AG09319 (cell line): ENCODE results near the gene GOSR1.
"Not testable (repeated sequence)": the region's sequence is repeated elsewhere in the genome, so short reads cannot be mapped to it uniquely, and the experiment has no call there.

Source experiments
- DNase-seq: peaks from one replicate; pipeline ENCODE4 v3.0.0-alpha.2; 2010; ENCODE audit warnings: low read depth; ENCODE audit errors: extremely low read depth
- CTCF ChIP-seq: IDR thresholded peaks from 2 replicates; pipeline ENCODE4 v1.5.1; 2011; ENCODE audit warnings: low read depth, mild to moderate bottlenecking, inconsistent platforms, low read length, moderate library complexity

Gene GOSR1

GRCh38 chr17:30532871-30533270 is 55.7 kb downstream of the GOSR1 start:
- DNase-seq = no peak
- no peak for TF ChIP-seq CTCF

- no peak for TF ChIP-seq CTCF
- DNase-seq = no peak
These were observed 57.1 kb downstream of the GOSR1 start for GRCh38 chr17:30534298-30534697.

GRCh38 chr17:30534938-30535921 is 58.0 kb downstream of the GOSR1 start:
- DNase-seq = no peak
- no peak for TF ChIP-seq CTCF

- not testable (repeated sequence) for DNase-seq
These were observed 59.6 kb downstream of the GOSR1 start for GRCh38 chr17:30536846-30537245.

- DNase-seq = not testable (repeated sequence)
These were observed 60.5 kb downstream of the GOSR1 start for GRCh38 chr17:30537667-30538066.

- no peak for TF ChIP-seq CTCF
- no peak for DNase-seq
These were observed 64.6 kb downstream of the GOSR1 start for GRCh38 chr17:30541802-30542201.

- DNase-seq = no peak
- no peak for TF ChIP-seq CTCF
These were observed 66.2 kb downstream of the GOSR1 start for GRCh38 chr17:30543456-30543855.

- DNase-seq = no peak
- TF ChIP-seq CTCF = no peak
These were observed 67.8 kb downstream of the GOSR1 start for GRCh38 chr17:30545024-30545423.
